ENCODE data around the gene C1QTNF5.
A peak's percentile ranks its signal among the peaks of the same experiment; 100 is the strongest.

The C1QTNF5 gene

GRCh38 chr11:119363081-119363850, 22.6 kb upstream of the C1QTNF5 start:
- TF ChIP-seq, protein P1, sequence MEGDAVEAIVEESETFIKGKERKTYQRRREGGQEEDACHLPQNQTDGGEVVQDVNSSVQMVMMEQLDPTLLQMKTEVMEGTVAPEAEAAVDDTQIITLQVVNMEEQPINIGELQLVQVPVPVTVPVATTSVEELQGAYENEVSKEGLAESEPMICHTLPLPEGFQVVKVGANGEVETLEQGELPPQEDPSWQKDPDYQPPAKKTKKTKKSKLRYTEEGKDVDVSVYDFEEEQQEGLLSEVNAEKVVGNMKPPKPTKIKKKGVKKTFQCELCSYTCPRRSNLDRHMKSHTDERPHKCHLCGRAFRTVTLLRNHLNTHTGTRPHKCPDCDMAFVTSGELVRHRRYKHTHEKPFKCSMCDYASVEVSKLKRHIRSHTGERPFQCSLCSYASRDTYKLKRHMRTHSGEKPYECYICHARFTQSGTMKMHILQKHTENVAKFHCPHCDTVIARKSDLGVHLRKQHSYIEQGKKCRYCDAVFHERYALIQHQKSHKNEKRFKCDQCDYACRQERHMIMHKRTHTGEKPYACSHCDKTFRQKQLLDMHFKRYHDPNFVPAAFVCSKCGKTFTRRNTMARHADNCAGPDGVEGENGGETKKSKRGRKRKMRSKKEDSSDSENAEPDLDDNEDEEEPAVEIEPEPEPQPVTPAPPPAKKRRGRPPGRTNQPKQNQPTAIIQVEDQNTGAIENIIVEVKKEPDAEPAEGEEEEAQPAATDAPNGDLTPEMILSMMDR (IDR thresholded peaks at IDR 0.05; ENCODE audit: insufficient read depth, low read depth, low read length, missing control alignments) = no peak
- DNase-seq (ENCODE audit: low read depth) = no peak
- H3K4me3 ChIP-seq (ENCODE audit: low read depth, low read length) = no peak overlapping the region

DNA sequence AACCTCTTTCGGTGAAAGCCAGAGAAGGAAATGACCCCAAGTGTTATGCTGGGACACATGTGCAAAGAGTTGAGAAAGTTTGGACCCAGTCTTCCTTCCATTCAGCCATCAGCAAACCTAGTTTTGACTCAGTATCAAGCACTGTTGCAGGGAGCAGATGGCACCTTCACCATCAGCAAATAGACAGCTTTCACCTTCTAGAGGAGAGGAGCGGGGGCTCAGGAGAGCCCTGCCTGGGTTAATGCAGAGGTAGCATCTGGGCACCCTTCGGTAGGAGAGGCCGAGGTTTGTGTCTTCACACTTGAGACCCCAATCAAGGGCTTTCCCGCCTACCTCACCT, 22.0 kb upstream of the C1QTNF5 start:
- DNase-seq (ENCODE audit: low read depth) = no peak
- no peak overlapping the region for H3K4me3 ChIP-seq (ENCODE audit: low read depth, low read length)
- TF ChIP-seq, protein P1 (IDR thresholded peaks at IDR 0.05; ENCODE audit: insufficient read depth, low read depth, low read length, missing control alignments) = no peak

DNA sequence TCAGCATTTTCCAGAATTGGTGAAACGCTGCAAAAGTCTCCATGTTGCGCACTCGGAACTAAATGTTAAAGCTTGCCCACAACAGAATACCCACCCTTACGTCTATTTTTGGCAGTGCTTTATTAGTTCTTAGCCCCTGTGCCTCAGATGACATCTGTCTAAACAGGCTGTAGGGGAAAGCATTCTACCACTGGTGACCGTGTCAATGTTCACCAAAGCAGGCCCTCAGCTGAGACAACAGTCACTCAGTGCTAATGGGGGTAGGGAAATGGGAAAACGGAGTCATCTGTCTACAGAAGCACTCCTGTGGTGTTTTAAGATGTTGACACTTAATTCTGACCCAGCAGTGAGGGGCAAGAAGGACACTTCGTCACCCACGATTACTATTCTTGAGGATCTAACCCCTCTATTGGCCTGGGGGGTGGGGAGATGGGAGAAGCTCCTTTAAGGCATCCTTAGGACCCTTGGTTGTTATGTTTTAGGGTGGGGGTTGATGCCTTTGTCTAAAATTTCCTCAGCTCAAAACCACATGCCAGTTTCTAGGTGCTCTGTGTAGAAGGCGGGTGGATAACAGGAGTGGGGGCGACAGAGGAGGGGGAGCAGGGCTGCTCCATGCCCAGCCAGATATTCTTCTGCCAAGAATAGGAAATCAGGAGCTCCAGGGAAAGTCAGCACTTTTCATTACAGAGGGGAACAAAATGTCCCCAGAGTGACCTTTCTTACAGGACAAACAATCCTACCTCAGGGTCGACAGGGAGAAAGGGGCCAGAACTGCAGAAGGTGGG, 21.4 kb upstream of the C1QTNF5 start:
- TF ChIP-seq, protein P1 (IDR thresholded peaks at IDR 0.05; ENCODE audit: insufficient read depth, low read depth, low read length, missing control alignments) = no peak
- no peak for DNase-seq (ENCODE audit: low read depth)
- no peak overlapping the region for H3K4me3 ChIP-seq (ENCODE audit: low read depth, low read length)

DNA sequence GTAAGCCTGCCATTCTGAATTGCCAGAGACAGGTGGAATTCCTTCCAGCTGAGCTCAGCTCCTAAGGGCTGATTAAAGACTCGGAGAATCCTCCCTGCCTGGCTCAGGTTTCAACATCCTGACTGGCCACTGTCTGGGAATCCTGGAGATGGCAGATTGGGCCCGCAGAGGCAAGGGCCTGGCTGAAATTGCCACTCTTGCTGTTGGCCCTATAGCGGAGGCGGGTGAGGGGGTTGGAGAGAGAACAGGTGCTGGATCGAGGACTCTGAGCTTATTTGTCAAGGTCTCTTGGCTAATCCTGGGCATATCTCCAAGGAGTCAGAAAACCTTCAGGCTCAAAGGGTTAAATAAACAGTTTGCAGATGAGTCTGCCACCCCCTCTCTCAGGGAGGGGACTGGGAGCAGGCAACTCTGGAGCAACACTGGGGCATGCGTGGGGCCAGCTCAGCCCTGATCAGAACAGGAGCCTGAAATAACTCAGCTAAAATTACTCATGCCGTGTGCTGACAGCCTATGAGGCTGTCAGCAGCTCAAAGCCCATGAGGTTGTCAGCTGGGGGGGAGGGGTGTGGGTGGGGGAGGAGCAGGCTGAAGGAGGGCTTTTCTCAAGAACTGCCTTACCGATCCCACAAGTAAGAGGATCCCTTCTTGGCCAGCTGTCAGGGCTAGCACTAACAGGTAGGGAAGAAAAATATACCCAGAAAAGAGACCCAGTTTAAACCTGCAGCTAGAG, 20.5 kb upstream of the C1QTNF5 start:
- H3K4me3 ChIP-seq (ENCODE audit: low read depth, low read length) = no peak overlapping the region
- peak; percentile 26 for DNase-seq (ENCODE audit: low read depth)
- TF ChIP-seq, protein P1 (IDR thresholded peaks at IDR 0.05; ENCODE audit: insufficient read depth, low read depth, low read length, missing control alignments) = no peak

DNA sequence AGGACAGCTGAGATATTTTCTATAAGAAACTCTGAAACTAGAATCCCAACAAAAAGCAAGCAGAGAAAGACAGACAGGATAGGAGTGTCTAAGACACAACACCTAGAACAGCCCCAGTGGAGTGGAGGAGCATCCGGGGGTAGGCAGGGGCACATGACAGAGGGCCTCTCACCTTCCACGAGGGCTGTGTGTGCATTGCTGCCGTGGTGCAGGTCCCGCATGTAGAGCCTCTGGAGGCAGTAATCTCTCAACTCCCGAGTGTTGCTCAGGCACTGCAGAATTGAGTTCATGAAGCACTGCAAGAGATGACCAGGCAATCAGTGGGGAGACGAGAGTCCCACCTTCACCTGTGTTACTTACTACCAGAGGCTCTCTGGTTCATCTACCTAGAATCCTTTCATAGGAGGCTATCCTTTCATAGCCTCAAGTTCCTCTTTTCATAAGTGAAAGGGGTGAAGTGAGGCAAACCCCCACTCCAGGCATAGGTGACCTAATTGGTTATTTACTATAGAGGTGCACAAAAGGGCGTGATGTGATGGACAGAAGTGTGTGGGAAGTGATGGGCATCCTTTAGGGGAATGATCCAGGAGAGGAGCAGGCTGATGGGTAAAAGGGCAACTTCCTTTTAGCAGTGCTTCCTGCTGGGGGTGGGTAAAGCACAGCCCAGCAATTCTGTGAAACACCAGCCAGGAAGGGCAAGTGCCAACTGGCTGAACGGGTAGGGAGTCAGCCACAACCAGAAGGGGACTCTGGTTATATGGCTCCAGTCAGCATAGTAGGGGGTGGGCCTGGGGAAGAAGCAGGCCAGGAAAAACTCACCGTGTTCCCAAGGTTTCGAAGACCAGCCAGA, 18.9 kb upstream of the C1QTNF5 start:
- no peak overlapping the region for H3K4me3 ChIP-seq (ENCODE audit: low read depth, low read length)
- no peak for DNase-seq (ENCODE audit: low read depth)
- TF ChIP-seq, protein P1 (IDR thresholded peaks at IDR 0.05; ENCODE audit: insufficient read depth, low read depth, low read length, missing control alignments) = no peak

DNA sequence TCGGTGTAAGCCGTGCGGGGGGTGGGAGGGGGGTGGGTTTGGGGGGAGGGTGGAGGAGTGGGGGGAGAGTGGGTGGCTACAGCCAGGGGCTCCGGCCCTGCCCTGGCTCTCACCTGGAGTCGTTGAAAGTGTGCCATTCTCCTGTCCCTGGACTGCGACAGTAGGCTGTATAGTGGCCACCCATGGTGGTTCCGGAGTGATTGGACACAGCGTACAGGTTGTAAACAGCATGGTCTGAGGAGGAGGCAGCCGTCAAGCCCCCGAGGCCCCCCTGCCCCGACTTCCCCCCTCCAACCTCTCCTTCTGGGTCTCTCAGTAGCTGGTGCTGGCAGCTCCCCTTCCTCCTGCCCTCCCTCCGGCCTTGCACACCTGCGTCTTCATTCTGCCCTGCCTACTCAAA, 16.4 kb upstream of the C1QTNF5 start:
- DNase-seq (ENCODE audit: low read depth) = no peak
- TF ChIP-seq, protein P1 (IDR thresholded peaks at IDR 0.05; ENCODE audit: insufficient read depth, low read depth, low read length, missing control alignments) = no peak
- no peak overlapping the region for H3K4me3 ChIP-seq (ENCODE audit: low read depth, low read length)

Data from GM12865 (cell line).